ENCODE measurements around the gene ABCD3. TPM values are rescaled to one million over a fixed set of nuclear protein-coding genes. Genes with fewer than 3 reads are reported as not detected.

The ABCD3 gene
- total and polyA plus RNA-seq, 2 of the 8 experiments (the other 6 are each of a cell fraction or from before 2014, with no cell fraction given) = 6.6 to 29.4 TPM

- ChIA-PET CTCF (ENCODE audit: partially characterized antibody) (interaction anchor here (1.1 to 1.2 kb wide), 2 partner anchors 83 to 181 kb away, joined by 3 to 4 read pairs; partner anchors contain the start of gene ARHGAP29), POLR2A (ENCODE audit: partially characterized antibody) (interaction anchor here (1.0 kb wide), 1 partner anchor 10 kb away, joined by 3 read pairs; no protein-coding TSS in a partner anchor)
- Histone ChIP-seq H3K56ac (replicated peaks; ENCODE audit: insufficient read length, low read depth, low read length) (peak overlapping the region; percentile 84), H4K8ac (ENCODE audit: extremely low read depth, insufficient read depth, low read length) (peak overlapping the region; percentile 92; the same call in 1 of the 2 replicates), H3K9me3 (ENCODE audit: insufficient read depth in 2 of 2, low read depth in 1 of 2, low read length in 1 of 2) (no peaks in the 10 kb centered on the region), H4K91ac (replicated peaks; ENCODE audit: insufficient read length, low read length) (no peak overlapping the region), H3K27ac (ENCODE audit: low read depth, low read length) (no peak overlapping the region; the same call in 1 of the 2 replicates), H2BK12ac (ENCODE audit: low read depth, low read length) (no peak overlapping the region), H3K36me3 (ENCODE audit: control insufficient read depth in 2 of 4, insufficient read depth in 4 of 4, low read length in 3 of 4) (no peaks in the 10 kb centered on the region), H2BK20ac (ENCODE audit: low read length) (no peak overlapping the region), H3K9ac (replicated peaks in 1 of 4; ENCODE audit: extremely low read depth in 1 of 4, low read depth in 3 of 4, low read length in 3 of 4) (peak overlapping the region; percentile 60 to 78 (median 70)), H3K79me2 (ENCODE audit: control insufficient read depth in 1 of 2, insufficient read depth in 2 of 2, low read length in 2 of 2) (peaks cover 0 to 48% of the 10 kb centered on the region in 2 experiments; a peak in 3 of 4 replicates), H2BK15ac (ENCODE audit: low read length) (no peak overlapping the region), H4K5ac (ENCODE audit: insufficient read length, low read depth, low read length) (peak overlapping the region; percentile 88), H3K4ac (replicated peaks; ENCODE audit: insufficient read length, low read depth, low read length) (no peak overlapping the region), H3K79me1 (ENCODE audit: low read depth, low read length) (0 out of 2 replicates have a peak, but pooled peaks cover 3% of the 10 kb centered on the region), H2AFZ (ENCODE audit: low read length) (peak overlapping the region; percentile 48; the same call in 1 of the 2 replicates), H2BK120ac (replicated peaks; ENCODE audit: low read depth, low read length) (no peak overlapping the region), H3K4me3 (ENCODE audit: extremely low read depth in 1 of 4, insufficient read depth in 2 of 4, low read depth in 3 of 4, low read length in 4 of 4) (peak overlapping the region; percentile 75 to 94 (median 90)), H3K23ac (ENCODE audit: insufficient read length) (no peak overlapping the region), H3K4me1 (replicated peaks in 1 of 4; ENCODE audit: control insufficient read depth in 3 of 4, insufficient read depth in 4 of 4, low read length in 3 of 4) (peaks cover 0 to 7% (median 0%) of the 10 kb centered on the region in 4 experiments; a peak in 4 of 7 replicates), H4K20me1 (replicated peaks in 1 of 2; ENCODE audit: control insufficient read depth in 1 of 2, insufficient read depth in 2 of 2, low read length in 2 of 2) (peaks cover 0 to 3% of the 10 kb centered on the region in 2 experiments), H3K4me2 (ENCODE audit: insufficient read depth in 1 of 2, low read depth in 2 of 2, low read length in 2 of 2) (peak overlapping the region; percentile 91 to 99), H3K27me3 (replicated peaks in 1 of 4; ENCODE audit: control insufficient read depth in 3 of 4, extremely low read depth in 1 of 4, insufficient read depth in 3 of 4, low read length in 3 of 4) (peaks cover 0 to 3% (median 0%) of the 10 kb centered on the region in 4 experiments; a peak in 2 of 7 replicates), H3K23me2 (ENCODE audit: low read depth, low read length) (peaks cover 15% of the 10 kb centered on the region), H2AK5ac (ENCODE audit: low read depth, low read length) (no peak overlapping the region), H3K14ac (ENCODE audit: insufficient read length) (no peak overlapping the region), H3K18ac (ENCODE audit: extremely low read depth, low read length) (peak overlapping the region; percentile 51; the same call in 1 of the 2 replicates), H2BK5ac (ENCODE audit: low read depth, low read length) (no peak overlapping the region)
- WGBS, 2 experiments (ENCODE audit: extremely low coverage in 1 of 2, insufficient coverage in 1 of 2, insufficient read length in 1 of 2, insufficient replicate concordance in 2 of 2, low coverage in 1 of 2, low lambda C conversion rate in 2 of 2, missing lambda C conversion rate in 1 of 2) = 9% methylated on average over 49 of the region's 52 CpGs; no CpG with 5 or more reads in 1 of the 2 experiments
- no peak for DNase-seq (ENCODE audit: low read depth in 1 of 2, low spot score in 2 of 2)
- FAIRE-seq = no peak
- TF ChIP-seq TCF12 (IDR thresholded peaks at IDR 0.05; ENCODE audit: low read depth, low read length) (no peak), ASH2L (IDR thresholded peaks at IDR 0.05; ENCODE audit: low read length) (peak; percentile 76), ZNF274 (IDR thresholded peaks at IDR 0.05; ENCODE audit: borderline replicate concordance, extremely low read depth, low read length) (no peak), ATF3 (IDR thresholded peaks at IDR 0.05; ENCODE audit: insufficient read depth, low read depth, low read length) (no peak), SP4 (IDR thresholded peaks at IDR 0.05; ENCODE audit: low read length) (no peak), KDM5A (IDR thresholded peaks at IDR 0.05; ENCODE audit: low read length) (no peak), GTF2F1 (IDR thresholded peaks at IDR 0.05; ENCODE audit: borderline replicate concordance, low read depth, low read length) (no peak), BCL11A (IDR thresholded peaks at IDR 0.05; ENCODE audit: low read depth in 2 of 2, low read length in 2 of 2) (no peak), USF2 (IDR thresholded peaks at IDR 0.05; ENCODE audit: low read length) (no peak)
These were observed 771 bp downstream of the ABCD3 start for GRCh38 chr1:94418664-94419655.
